ENCODE results near the gene TICRR. TPM values are rescaled to one million over a fixed set of nuclear protein-coding genes. Genes with fewer than 3 reads are reported as not detected.

TICRR gene
- total RNA-seq, 1 donor from 2014 or later = 0.40 TPM

DNA sequence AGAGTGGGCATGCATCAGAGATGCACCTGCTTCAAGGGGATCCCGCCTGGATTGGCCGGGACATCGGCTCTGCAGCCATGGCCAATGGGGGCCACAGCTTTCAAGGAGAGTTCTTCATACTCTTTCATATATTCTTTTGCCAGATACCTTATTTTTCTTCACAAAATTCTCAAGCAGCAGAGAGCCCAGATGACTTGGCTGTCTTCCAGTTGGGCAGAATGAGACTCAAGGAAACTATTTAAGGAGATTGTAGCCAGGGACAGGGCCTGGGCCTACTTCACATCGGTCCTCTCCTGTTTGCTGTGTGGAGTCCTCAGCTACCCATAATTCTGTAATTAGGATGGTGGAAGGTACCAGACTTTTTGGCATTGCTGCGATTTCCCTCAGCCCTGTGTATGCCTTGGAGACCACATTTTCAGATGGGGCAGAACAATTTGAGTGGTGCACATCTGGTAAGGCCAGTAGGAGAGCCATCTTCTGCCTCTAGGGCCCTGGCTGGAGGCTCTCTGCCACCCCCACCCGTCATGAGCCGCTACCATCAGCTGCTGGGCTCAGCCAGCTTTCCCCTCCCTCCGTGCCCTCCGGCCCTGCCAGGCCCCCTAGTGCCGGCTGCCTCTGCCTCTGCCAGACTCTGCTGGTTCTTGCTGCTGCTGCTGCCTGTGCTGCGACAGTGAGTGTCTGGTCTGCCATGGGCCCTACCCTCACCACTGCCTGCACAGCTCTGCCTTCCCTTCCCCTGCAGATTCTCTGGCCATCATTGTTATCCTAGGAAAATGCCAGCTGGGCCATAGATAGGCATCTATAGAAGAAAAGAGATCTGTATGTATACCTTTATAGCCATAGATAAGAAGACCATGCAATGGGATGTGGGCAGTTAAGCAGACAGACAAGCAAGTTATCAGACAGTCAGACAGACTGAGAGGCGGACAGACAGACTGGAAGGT lies 97.2 kb downstream of the TICRR start:
- DNase-seq (ENCODE audit: low read depth in 2 of 2) = no peak

DNA sequence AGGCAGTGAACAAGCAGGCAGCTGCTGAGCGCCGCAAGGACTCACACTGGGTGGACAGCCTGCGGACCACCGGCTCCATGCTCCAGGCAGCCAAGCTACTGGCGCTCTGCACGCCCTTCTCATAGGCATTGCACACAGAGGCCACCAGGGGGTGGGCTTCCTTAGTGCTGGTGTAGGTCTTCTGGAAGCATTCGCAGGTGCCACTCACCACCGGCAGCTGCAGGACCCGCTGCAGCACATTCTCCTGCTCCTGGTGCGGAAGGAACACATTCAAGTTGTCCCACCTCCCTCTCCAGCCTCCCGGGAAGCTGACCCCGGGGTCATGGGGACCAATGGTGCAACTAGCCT lies 97.9 kb downstream of the TICRR start:
- peak; percentile 42 to 68 for DNase-seq (ENCODE audit: low read depth in 2 of 2)

DNA sequence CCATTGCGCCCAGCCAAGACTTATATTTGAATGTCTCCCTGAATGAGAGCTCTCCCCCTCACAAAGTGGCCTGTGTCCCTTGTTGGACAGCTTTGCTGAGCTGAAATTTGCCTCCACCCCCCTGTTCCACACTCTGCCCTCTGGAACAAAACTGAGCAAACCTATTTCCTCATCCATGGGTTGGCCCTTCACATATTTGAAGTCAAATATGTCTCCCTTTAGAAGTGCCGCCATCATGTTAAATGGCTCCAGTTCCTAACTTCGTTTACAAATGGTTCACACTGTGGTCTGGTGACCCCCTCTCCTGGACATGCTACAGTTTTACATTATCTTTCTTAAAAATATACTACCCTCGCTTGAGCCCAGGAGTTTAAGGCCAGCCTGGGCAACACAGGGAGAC lies 99.3 kb downstream of the TICRR start:
- no peak for DNase-seq (ENCODE audit: low read depth in 2 of 2)

DNA sequence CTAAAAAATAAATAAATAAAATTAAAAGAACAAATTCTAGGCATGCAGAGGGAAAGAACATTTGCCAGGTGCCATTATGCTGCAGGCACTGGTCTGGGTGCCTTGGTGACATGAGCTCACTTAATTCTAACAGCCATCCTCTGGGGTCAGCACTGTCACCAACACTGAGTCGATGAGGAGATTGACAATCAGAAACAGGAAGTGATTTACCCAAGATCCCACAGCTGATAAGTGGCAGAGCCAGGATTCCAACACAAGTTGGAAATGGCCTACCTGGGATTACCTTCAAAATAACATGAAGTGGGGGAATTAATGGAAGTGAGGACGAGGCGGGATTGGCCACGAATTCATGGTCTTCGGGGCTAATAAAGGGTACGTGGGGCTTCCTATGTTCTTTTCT lies 100.3 kb downstream of the TICRR start:
- no peak for DNase-seq (ENCODE audit: low read depth in 2 of 2)

DNA sequence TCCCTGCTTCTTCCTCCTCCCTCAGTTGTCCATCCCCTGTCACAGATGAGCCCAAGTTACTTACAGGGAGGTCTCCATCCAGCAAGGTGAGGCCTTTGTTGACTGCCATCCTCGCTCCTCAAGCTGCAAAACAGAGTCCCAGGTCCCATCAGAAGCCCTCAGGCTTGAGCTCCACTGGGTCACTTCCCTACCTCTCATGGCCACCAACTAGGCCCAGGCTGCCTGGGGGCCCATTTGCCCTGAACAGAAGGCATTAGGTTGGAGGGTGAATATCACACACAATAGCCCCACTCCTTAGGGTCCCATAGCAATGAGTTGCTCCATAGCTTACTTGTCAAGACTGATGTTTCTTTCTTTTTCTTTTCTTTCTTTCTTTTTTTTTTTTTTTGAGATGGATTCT lies 102.1 kb downstream of the TICRR start:
- DNase-seq (ENCODE audit: low read depth in 2 of 2) = no peak

Other genes with a start within 250 kb of the TICRR start
- gene POLG, start 240.6 kb upstream of the TICRR start, total RNA-seq = 42.3 and 63.7 TPM in 2 replicates
- not detected in 2 replicates for gene RHCG, start 78.9 kb upstream of the TICRR start, total RNA-seq
- gene KIF7, start 80.0 kb downstream of the TICRR start, total RNA-seq = 0.40 and 1.1 TPM in 2 replicates
- under 0.01 TPM in 1 of 2 replicates, not detected in the other for gene PLIN1, start 103.9 kb downstream of the TICRR start, total RNA-seq
- gene PEX11A, start 115.3 kb downstream of the TICRR start, total RNA-seq = 3.7 and 3.8 TPM in 2 replicates
- gene WDR93, start 115.3 kb downstream of the TICRR start, total RNA-seq = not detected in 2 replicates
- gene MESP1, start 175.8 kb downstream of the TICRR start, total RNA-seq = under 0.01 and 0.22 TPM in 2 replicates
- not detected in 2 replicates for gene MESP2, start 200.9 kb downstream of the TICRR start, total RNA-seq
- 8.5 and 10.7 TPM in 2 replicates for gene ANPEP, start 239.4 kb downstream of the TICRR start, total RNA-seq

Measured in lung microvascular endothelial cell (primary cell).